Fibroblast of lung (primary cell): ENCODE results near the gene DUS4L. TPM values are rescaled to one million over a fixed set of nuclear protein-coding genes. Genes with fewer than 3 reads are reported as not detected.
"Not testable (repeated sequence)": the region's sequence is repeated elsewhere in the genome, so short reads cannot be mapped to it uniquely, and the experiment has no call there.

Source experiments
- DNase-seq, 2 donors: peaks; one replicate each; pipeline versions ENCODE4 v3.0.0 to v3.0.0-alpha.2; 2010; ENCODE audit warnings: low read depth in 2 of 2
- H2AFZ ChIP-seq: 2 replicates; pipeline ENCODE4 v1.5.1; 2012; ENCODE audit warnings: low read length, control low read depth, inconsistent platforms
- H3K27ac ChIP-seq: 2 replicates; pipeline ENCODE4 v1.5.1; 2011; ENCODE audit warnings: low read length, control low read depth; ENCODE audit not compliant: insufficient read depth
- H3K27me3 ChIP-seq: 2 replicates; pipeline ENCODE4 v1.5.1; 2011; ENCODE audit warnings: mild to moderate bottlenecking, low read length; ENCODE audit not compliant: control insufficient read depth, insufficient read depth
- H3K36me3 ChIP-seq: 2 replicates; pipeline ENCODE4 v1.5.1; 2011; ENCODE audit warnings: low read length; ENCODE audit not compliant: control insufficient read depth, insufficient read depth
- H3K4me1 ChIP-seq: 2 replicates; pipeline ENCODE4 v1.5.1; 2011; ENCODE audit warnings: low read length; ENCODE audit not compliant: control insufficient read depth, insufficient read depth; ENCODE audit errors: extremely low read depth
- H3K4me2 ChIP-seq: 2 replicates; pipeline ENCODE4 v1.5.1; 2011; ENCODE audit warnings: low read length, control low read depth; ENCODE audit not compliant: insufficient read depth; ENCODE audit errors: extremely low read depth
- H3K4me3 ChIP-seq, 4 experiments: fragments of 200-600 bp in 1 of 4; sonication (generic) in 1 of 4; replicated peaks in 1 of 4; 2 replicates each; pipeline ENCODE4 v1.5.1; 2011 to 2016; ENCODE audit warnings: low read length in 4 of 4, low read depth in 3 of 4, mild to moderate bottlenecking in 3 of 4, control low read depth in 2 of 4, inconsistent platforms in 1 of 4, mixed read lengths in 1 of 4; ENCODE audit not compliant: insufficient read depth in 1 of 4; ENCODE audit errors: control extremely low read depth in 1 of 4
- H3K79me2 ChIP-seq: 2 replicates; pipeline ENCODE4 v1.5.1; 2012; ENCODE audit warnings: mild to moderate bottlenecking, low read length, inconsistent platforms; ENCODE audit not compliant: control insufficient read depth, insufficient read depth
- H3K9ac ChIP-seq: 2 replicates; pipeline ENCODE4 v1.5.1; 2011; ENCODE audit warnings: mild to moderate bottlenecking, low read length, control low read depth; ENCODE audit not compliant: insufficient read depth
- H3K9me3 ChIP-seq: 2 replicates; pipeline ENCODE4 v1.5.1; 2012; ENCODE audit warnings: low read depth, low read length; ENCODE audit not compliant: control insufficient read depth, insufficient read depth
- H4K20me1 ChIP-seq: 2 replicates; pipeline ENCODE4 v1.5.1; 2011; ENCODE audit warnings: low read length; ENCODE audit not compliant: control insufficient read depth, insufficient read depth; ENCODE audit errors: extremely low read depth
- EZH2 ChIP-seq: IDR thresholded peaks from 2 replicates; pipeline ENCODE4 v1.5.1; 2012; ENCODE audit warnings: low read length, control low read depth, mild to moderate bottlenecking; ENCODE audit errors: missing control alignments
- polyA plus RNA-seq, 2 donors: library from polyadenylated mRNA; depleted of rRNA in 1 of 2; stranded (reverse) in 1 of 2; unstranded in 1 of 2; fragments of >200 nt; gene quantifications; 2 replicates each; pipeline ENCODE4 v1.2.1, GENCODE V29; 2011 to 2012; ENCODE audit warnings: missing spikeins in 1 of 2
- total RNA-seq: library from RNA; depleted of rRNA; stranded (reverse); fragments of >200 nt; gene quantifications from 2 replicates; pipeline ENCODE4 v1.2.1, GENCODE V29; 2014
- TF ChIP-seq, protein P1 (sequence below), 2 donors: IDR thresholded peaks in 1 of 2; conservative IDR thresholded peaks in 1 of 2; 1 replicate in 1 of 2; 2 replicates in 1 of 2; pipeline ENCODE4 v1.5.1; 2011 to 2012; ENCODE audit warnings: low read length in 2 of 2, control low read depth in 1 of 2, inconsistent platforms in 1 of 2, low read depth in 1 of 2, mild to moderate bottlenecking in 1 of 2

The DUS4L gene
- total and polyA plus RNA-seq, 2 donors (not counting 1 experiment from before 2014, with no cell fraction given) = 5.5 to 8.8 TPM

DNA sequence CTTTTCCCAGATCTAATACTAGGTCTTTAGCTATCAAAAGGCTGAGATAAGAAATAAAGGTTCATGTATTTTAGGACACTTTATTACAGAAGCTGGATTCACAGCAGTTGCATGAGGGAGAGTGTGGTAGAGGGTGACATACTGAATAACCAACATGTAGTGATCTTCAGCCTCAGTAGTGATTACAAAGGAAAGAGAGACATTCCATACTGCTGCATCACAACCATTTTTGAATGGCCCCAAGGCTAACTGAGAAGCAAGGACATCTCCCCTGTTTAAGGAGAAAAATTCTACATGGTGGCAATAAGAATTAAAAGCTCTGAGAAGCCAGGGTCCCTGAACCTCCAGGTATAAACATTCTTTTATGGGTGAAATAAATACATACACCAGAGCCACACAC, 35.3 kb upstream of the DUS4L start:
- TF ChIP-seq, protein P1, sequence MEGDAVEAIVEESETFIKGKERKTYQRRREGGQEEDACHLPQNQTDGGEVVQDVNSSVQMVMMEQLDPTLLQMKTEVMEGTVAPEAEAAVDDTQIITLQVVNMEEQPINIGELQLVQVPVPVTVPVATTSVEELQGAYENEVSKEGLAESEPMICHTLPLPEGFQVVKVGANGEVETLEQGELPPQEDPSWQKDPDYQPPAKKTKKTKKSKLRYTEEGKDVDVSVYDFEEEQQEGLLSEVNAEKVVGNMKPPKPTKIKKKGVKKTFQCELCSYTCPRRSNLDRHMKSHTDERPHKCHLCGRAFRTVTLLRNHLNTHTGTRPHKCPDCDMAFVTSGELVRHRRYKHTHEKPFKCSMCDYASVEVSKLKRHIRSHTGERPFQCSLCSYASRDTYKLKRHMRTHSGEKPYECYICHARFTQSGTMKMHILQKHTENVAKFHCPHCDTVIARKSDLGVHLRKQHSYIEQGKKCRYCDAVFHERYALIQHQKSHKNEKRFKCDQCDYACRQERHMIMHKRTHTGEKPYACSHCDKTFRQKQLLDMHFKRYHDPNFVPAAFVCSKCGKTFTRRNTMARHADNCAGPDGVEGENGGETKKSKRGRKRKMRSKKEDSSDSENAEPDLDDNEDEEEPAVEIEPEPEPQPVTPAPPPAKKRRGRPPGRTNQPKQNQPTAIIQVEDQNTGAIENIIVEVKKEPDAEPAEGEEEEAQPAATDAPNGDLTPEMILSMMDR (conservative IDR thresholded peaks at IDR 0.05 in 1 of 2, IDR thresholded peaks at IDR 0.05 in 1 of 2; ENCODE audit: low read depth in 1 of 2, low read length in 2 of 2) = no peak
- no peak for TF ChIP-seq EZH2

DNA sequence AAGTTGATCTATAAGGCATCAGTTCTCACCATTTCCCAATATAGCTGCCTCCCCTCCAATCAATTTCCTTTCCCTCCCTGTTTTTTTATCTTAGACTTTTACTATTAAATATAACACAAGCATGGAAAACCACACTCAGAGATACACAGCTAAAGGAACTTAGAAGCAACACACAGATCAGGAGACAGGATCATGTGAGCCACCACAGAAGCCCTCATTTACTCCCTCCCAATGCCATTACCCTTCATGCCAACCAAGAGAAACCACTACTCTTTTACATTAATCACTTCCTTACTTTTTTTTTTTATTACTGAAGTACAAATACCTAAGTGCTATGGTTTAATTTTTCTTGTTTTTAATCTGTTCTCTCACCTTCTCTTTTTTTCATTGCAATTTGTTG, 33.0 kb upstream of the DUS4L start:
- H2AFZ ChIP-seq = no peak overlapping the region
- no peaks in the 10 kb centered on the region for H3K9me3 ChIP-seq
- H3K27ac ChIP-seq = no peak overlapping the region
- no peak overlapping the region for H3K4me2 ChIP-seq
- H3K9ac ChIP-seq = no peak overlapping the region
- no peaks in the 10 kb centered on the region for H4K20me1 ChIP-seq
- no peaks in the 10 kb centered on the region for H3K4me1 ChIP-seq
- no peak for TF ChIP-seq EZH2
- TF ChIP-seq, protein P1 (conservative IDR thresholded peaks at IDR 0.05 in 1 of 2, IDR thresholded peaks at IDR 0.05 in 1 of 2; ENCODE audit: low read depth in 1 of 2, low read length in 2 of 2) = no peak
- H3K79me2 ChIP-seq = no peaks in the 10 kb centered on the region
- no peak for DNase-seq
- no peaks in the 10 kb centered on the region for H3K36me3 ChIP-seq
- no peak overlapping the region for H3K4me3 ChIP-seq
- H3K27me3 ChIP-seq = no peaks in the 10 kb centered on the region

More for the DNA sequence above, 35.3 kb upstream of the DUS4L start:
- H3K4me2 ChIP-seq = no peak overlapping the region
- no peak overlapping the region for H3K9ac ChIP-seq
- no peaks in the 10 kb centered on the region for H3K36me3 ChIP-seq
- peak; percentile 19 to 78 for DNase-seq
- no peaks in the 10 kb centered on the region for H3K27me3 ChIP-seq
- H3K9me3 ChIP-seq = no peaks in the 10 kb centered on the region
- H4K20me1 ChIP-seq = no peaks in the 10 kb centered on the region
- no peaks in the 10 kb centered on the region for H3K4me1 ChIP-seq
- H3K27ac ChIP-seq = no peak overlapping the region
- no peak overlapping the region for H2AFZ ChIP-seq
- H3K4me3 ChIP-seq = no peak overlapping the region
- H3K79me2 ChIP-seq = no peaks in the 10 kb centered on the region

DNA sequence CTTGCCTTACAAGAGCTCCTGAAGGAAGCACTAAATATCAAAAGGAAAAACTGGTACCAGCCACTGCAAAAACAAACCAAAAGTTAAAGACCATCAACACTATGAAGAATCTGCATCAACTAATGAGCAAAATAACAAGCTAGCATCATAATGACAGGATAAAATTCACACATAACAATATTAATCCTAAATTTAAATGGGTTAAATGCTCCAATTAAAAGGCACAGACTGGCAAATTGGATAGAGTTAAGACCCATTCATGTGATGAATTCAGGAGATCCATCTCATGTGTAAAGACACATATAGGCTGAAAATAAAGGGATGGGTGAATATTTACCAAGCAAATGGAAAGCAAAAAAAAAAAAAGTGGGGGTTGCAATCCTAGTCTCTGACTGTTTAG, 29.6 kb upstream of the DUS4L start:
- Histone ChIP-seq H3K79me2 (no peaks in the 10 kb centered on the region), H4K20me1 (no peaks in the 10 kb centered on the region), H3K4me3 (no peak overlapping the region), H3K9me3 (no peaks in the 10 kb centered on the region), H2AFZ (no peak overlapping the region), H3K36me3 (no peaks in the 10 kb centered on the region), H3K4me2 (no peak overlapping the region), H3K27me3 (no peaks in the 10 kb centered on the region), H3K4me1 (no peaks in the 10 kb centered on the region), H3K9ac (no peak overlapping the region), H3K27ac (no peak overlapping the region)
- TF ChIP-seq, protein P1 (conservative IDR thresholded peaks at IDR 0.05 in 1 of 2, IDR thresholded peaks at IDR 0.05 in 1 of 2; ENCODE audit: low read depth in 1 of 2, low read length in 2 of 2) = no peak
- TF ChIP-seq EZH2 = no peak
- DNase-seq = no peak

DNA sequence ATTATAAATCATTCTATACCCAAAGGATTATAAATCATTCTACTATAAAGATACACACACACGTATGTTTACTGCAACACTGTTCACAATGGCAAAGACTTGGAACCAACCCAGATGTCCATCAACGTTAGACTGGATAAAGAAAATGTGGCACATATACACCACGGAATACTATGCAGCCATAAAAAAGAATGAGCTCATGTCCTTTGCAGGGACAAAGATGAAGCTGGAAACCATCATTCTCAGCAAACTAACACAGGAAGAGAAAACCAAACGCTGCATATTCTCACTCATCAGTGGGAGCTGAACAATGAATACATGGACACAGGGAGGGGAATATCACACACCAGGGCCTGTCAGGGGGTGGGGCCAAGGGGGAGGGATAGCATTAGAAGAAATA, 26.5 kb upstream of the DUS4L start:
- not testable (repeated sequence) for DNase-seq, H3K4me3 ChIP-seq, H3K27ac ChIP-seq, H3K79me2 ChIP-seq, H2AFZ ChIP-seq, H3K9ac ChIP-seq, H3K4me1 ChIP-seq, H3K36me3 ChIP-seq, H4K20me1 ChIP-seq, H3K9me3 ChIP-seq, H3K27me3 ChIP-seq, H3K4me2 ChIP-seq
